Adipocyte (in vitro differentiated cells): ENCODE data around the gene ATP1B2.

Experiments
- DNase-seq: peaks from one replicate; pipeline ENCODE4 v3.0.0-alpha.2; 2015; ENCODE audit warnings: low read depth
- H3K27me3 ChIP-seq: replicated peaks from 2 replicates; pipeline ENCODE4 v1.7.0; 2013; ENCODE audit warnings: mild to moderate bottlenecking, low read length, moderate library complexity; ENCODE audit not compliant: control insufficient read depth, insufficient read depth
- H3K36me3 ChIP-seq: 2 replicates; pipeline ENCODE4 v1.7.0; 2013; ENCODE audit warnings: low read length, mild to moderate bottlenecking, moderate library complexity; ENCODE audit not compliant: control insufficient read depth, insufficient read depth, severe bottlenecking
- H3K4me1 ChIP-seq: 2 replicates; pipeline ENCODE4 v1.7.0; 2013; ENCODE audit warnings: mild to moderate bottlenecking, low read length, moderate library complexity; ENCODE audit not compliant: control insufficient read depth, insufficient read depth
- H3K4me3 ChIP-seq: 2 replicates; pipeline ENCODE4 v1.7.0; 2013; ENCODE audit warnings: mild to moderate bottlenecking, low read length, moderate library complexity
- H3K9ac ChIP-seq: 2 replicates; pipeline ENCODE4 v1.7.0; 2013; ENCODE audit warnings: mild to moderate bottlenecking, low read length, moderate library complexity
- H3K9me3 ChIP-seq: 2 replicates; pipeline ENCODE4 v1.7.0; 2013; ENCODE audit warnings: mild to moderate bottlenecking, low read length, moderate library complexity; ENCODE audit not compliant: control insufficient read depth

Gene ATP1B2

DNA sequence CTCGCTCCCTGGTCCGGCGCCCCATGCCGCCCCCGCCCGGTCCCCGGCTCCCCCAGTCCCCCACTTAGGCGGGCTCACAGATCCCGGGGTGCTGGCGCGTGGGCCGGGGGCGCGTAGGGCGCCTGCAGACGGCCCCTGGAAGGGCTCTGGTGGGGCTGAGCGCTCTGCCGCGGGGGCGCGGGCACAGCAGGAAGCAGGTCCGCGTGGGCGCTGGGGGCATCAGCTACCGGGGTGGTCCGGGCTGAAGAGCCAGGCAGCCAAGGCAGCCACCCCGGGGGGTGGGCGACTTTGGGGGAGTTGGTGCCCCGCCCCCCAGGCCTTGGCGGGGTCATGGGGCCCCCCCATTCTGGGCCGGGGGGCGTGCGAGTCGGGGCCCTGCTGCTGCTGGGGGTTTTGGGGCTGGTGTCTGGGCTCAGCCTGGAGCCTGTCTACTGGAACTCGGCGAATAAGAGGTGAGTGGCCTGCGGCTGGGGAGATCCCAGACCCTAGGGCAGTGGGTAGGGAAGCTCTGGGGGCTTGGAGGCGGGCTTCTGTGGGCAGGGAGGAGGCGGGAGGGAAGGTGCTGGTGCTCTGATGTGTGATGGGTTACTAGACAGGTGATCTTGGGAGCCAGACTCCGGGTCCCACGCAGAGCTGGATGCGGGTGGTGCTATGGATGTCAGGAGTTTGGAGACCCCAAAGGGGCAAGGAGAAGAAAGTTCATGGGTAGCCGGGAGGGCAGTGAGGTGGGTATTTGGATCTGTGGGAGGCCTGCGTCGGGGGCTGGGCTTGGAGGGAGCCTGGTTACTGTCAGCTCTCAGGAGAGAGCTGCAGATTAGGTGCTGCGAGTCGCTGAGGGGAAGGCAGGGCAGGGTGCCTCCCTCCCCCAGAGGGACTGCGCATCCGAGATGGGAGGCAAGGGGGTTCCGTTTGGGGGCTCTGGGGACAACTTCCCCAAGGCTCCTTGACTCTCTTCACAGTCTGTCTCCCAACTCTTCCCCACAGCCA, 54.8 kb downstream of the ATP1B2 start:
- no peak overlapping the region for H3K9ac ChIP-seq
- no peaks in the 10 kb centered on the region for H3K9me3 ChIP-seq
- H3K4me3 ChIP-seq, result no peak overlapping the region
- DNase-seq, result peak; percentile 22
- peaks cover 10% of the 10 kb centered on the region for H3K36me3 ChIP-seq
- H3K4me1 ChIP-seq, result peaks cover 11% of the 10 kb centered on the region
- H3K27me3 ChIP-seq, result peaks cover 44% of the 10 kb centered on the region

DNA sequence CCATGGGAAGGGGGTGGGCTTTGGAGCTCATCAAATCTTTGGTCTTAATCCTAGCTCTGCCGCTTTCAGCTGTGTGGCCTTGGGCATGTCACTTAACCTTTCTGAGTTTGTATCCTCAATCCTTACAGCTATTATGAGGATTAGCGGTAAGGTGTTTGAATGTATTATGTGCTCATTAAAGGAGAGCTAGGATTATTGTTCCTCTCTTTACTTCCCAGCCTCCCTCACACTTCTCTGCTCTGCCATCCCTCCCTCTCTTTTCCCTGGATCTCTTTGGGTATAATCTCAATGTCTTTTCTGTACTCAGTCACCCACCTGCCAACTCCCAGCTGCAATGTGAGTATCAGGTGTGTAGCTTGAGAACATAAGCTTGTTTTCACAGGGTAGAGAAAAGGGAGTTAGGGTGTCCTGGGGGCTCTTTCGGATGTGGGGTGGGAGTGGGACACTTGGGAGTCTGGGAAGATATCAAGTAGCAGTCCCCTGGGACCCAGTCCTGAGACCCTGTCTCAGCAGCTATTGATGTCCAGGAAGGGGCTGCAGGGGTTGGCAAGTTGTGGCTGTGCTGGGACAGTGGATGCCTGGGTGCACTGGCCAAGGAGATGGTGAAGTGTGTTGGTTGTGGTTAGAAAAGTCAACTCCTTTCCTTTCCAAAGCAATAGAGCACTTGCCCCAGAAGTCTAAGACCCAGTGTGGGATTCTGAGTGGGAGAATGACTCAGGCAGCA, 56.1 kb downstream of the ATP1B2 start:
- Histone ChIP-seq H3K4me1 (peaks cover 11% of the 10 kb centered on the region), H3K4me3 (no peak overlapping the region), H3K36me3 (peaks cover 3% of the 10 kb centered on the region), H3K9ac (no peak overlapping the region), H3K27me3 (peaks cover 56% of the 10 kb centered on the region), H3K9me3 (no peaks in the 10 kb centered on the region)
- DNase-seq, result no peak
